GM12878 (cell line): ENCODE results near the gene LMO2. TPM values are rescaled to one million over a fixed set of nuclear protein-coding genes. Genes with fewer than 3 reads are reported as not detected.

ENCODE experiments used
- BCLAF1 ChIP-seq: fragments of 450-650 bp; IDR thresholded peaks from 2 replicates; pipeline ENCODE4 v1.6.1; 2017; ENCODE audit warnings: antibody characterized with exemption, mild to moderate bottlenecking, moderate library complexity
- CBFB ChIP-seq: IDR thresholded peaks from 2 replicates; pipeline ENCODE4 v1.6.1; 2016; ENCODE audit warnings: antibody characterized with exemption, low read depth
- CHD2 ChIP-seq: IDR thresholded peaks from 2 replicates; pipeline ENCODE4 v1.6.1; 2011; ENCODE audit warnings: low read depth, low read length, improper control_type of control experiment, borderline replicate concordance
- DPF2 ChIP-seq: fragments of 450-650 bp; IDR thresholded peaks from 2 replicates; pipeline ENCODE4 v1.6.1; 2017; ENCODE audit warnings: mild to moderate bottlenecking
- E2F8 ChIP-seq: fragments of 450-650 bp; IDR thresholded peaks from 2 replicates; pipeline ENCODE4 v1.6.1; 2018; ENCODE audit warnings: mild to moderate bottlenecking, low read depth, moderate library complexity; ENCODE audit not compliant: partially characterized antibody
- EED ChIP-seq: sonication (generic); IDR thresholded peaks from 2 replicates; pipeline ENCODE4 v1.6.1; 2016; ENCODE audit warnings: antibody characterized with exemption, low read depth
- ELK1 ChIP-seq: IDR thresholded peaks from 2 replicates; pipeline ENCODE4 v1.6.1; 2012; ENCODE audit warnings: low read depth, low read length, improper control_type of control experiment
- IKZF1 ChIP-seq: fragments of 450-650 bp; conservative IDR thresholded peaks from 2 replicates; pipeline ENCODE4 v1.6.1; 2017; ENCODE audit warnings: antibody characterized with exemption, mild to moderate bottlenecking
- KAT2A ChIP-seq: conservative IDR thresholded peaks from 2 replicates; pipeline ENCODE4 v1.6.1; 2011; ENCODE audit warnings: low read depth, low read length; ENCODE audit not compliant: control insufficient read depth
- KDM1A ChIP-seq: fragments of 200-600 bp; sonication (generic); IDR thresholded peaks from 2 replicates; pipeline ENCODE4 v1.6.1; 2016; ENCODE audit warnings: borderline replicate concordance
- MXI1 ChIP-seq: fragments of 150-350 bp; IDR thresholded peaks from 2 replicates; pipeline ENCODE4 v1.6.1; 2011; ENCODE audit warnings: low read depth, mild to moderate bottlenecking, inconsistent platforms, low read length, improper control_type of control experiment
- PAX5 ChIP-seq: IDR thresholded peaks from 2 replicates; pipeline ENCODE4 v1.6.1; 2011; ENCODE audit warnings: low read depth, low read length, borderline replicate concordance
- POLR2A ChIP-seq: IDR thresholded peaks from 2 replicates; pipeline ENCODE4 v1.6.1; 2011; ENCODE audit warnings: low read depth, mild to moderate bottlenecking, low read length
- RBBP5 ChIP-seq: fragments of 200-600 bp; sonication (generic); conservative IDR thresholded peaks from 2 replicates; pipeline ENCODE4 v1.6.1; 2016
- SIN3A ChIP-seq: IDR thresholded peaks from 2 replicates; pipeline ENCODE4 v1.6.1; 2012; ENCODE audit warnings: low read depth, low read length, improper control_type of control experiment
- SMAD5 ChIP-seq: IDR thresholded peaks from 2 replicates; pipeline ENCODE4 v1.6.1; 2016; ENCODE audit warnings: antibody characterized with exemption, low read depth
- SMARCA5 ChIP-seq: fragments of 450-650 bp; IDR thresholded peaks from 2 replicates; pipeline ENCODE4 v1.6.1; 2017; ENCODE audit warnings: mild to moderate bottlenecking
- SPI1 ChIP-seq: IDR thresholded peaks from 2 replicates; pipeline ENCODE4 v1.6.1; 2011; ENCODE audit warnings: low read depth, mild to moderate bottlenecking, low read length, moderate library complexity, borderline replicate concordance; ENCODE audit not compliant: insufficient read depth
- TCF3 ChIP-seq: IDR thresholded peaks from 2 replicates; pipeline ENCODE4 v1.6.1; 2012; ENCODE audit warnings: low read depth, mild to moderate bottlenecking, low read length, borderline replicate concordance; ENCODE audit not compliant: insufficient read depth
- TCF7 ChIP-seq: IDR thresholded peaks from 2 replicates; pipeline ENCODE4 v1.6.1; 2014; ENCODE audit warnings: antibody characterized with exemption, borderline replicate concordance
- polyA plus RNA-seq, 11 experiments: library from polyadenylated mRNA; depleted of rRNA in 4 of 11; unstranded in 6 of 11; stranded (reverse) in 5 of 11; fragments of >200 nt; fragmentation: Nextera tagmentation in 4 of 11; fragmentation: Illumina TruSeq in 1 of 11; extraction: Ambion mirVana in 4 of 11; extraction: Trizol in 1 of 11; gene quantifications; 1 replicate in 1 of 11; 2 replicates in 10 of 11; pipeline versions ENCODE4 v1.2.1 to v1.2.3, GENCODE V29; 2011 to 2016; ENCODE audit warnings: inconsistent platforms in 2 of 11, missing spikeins in 2 of 11, low read depth in 1 of 11
- total RNA-seq, 4 experiments: library from RNA; depleted of rRNA in 3 of 4; stranded (reverse); fragments of >200 nt in 3 of 4; fragmentation: Illumina TruSeq in 1 of 4; extraction: Trizol in 1 of 4; gene quantifications; 2 replicates each; pipeline versions ENCODE4 v1.2.1 to v1.2.3, GENCODE V29; 2013 to 2021
- TF ChIP-seq, protein P1 (sequence below): IDR thresholded peaks from 2 replicates; pipeline ENCODE4 v1.6.1; 2012; ENCODE audit warnings: low read depth, low read length, improper control_type of control experiment
- TF ChIP-seq, protein P2 (sequence below): fragments of 150-350 bp; IDR thresholded peaks from 2 replicates; pipeline ENCODE4 v1.6.1; 2014; ENCODE audit warnings: mild to moderate bottlenecking, low read depth, low read length

LMO2 gene
- total and polyA plus RNA-seq, 10 of the 15 experiments (the other 5 are each of a cell fraction or from before 2014, with no cell fraction given): 0.29 to 1.9 (median 1.1) TPM; not detected in 1

DNA sequence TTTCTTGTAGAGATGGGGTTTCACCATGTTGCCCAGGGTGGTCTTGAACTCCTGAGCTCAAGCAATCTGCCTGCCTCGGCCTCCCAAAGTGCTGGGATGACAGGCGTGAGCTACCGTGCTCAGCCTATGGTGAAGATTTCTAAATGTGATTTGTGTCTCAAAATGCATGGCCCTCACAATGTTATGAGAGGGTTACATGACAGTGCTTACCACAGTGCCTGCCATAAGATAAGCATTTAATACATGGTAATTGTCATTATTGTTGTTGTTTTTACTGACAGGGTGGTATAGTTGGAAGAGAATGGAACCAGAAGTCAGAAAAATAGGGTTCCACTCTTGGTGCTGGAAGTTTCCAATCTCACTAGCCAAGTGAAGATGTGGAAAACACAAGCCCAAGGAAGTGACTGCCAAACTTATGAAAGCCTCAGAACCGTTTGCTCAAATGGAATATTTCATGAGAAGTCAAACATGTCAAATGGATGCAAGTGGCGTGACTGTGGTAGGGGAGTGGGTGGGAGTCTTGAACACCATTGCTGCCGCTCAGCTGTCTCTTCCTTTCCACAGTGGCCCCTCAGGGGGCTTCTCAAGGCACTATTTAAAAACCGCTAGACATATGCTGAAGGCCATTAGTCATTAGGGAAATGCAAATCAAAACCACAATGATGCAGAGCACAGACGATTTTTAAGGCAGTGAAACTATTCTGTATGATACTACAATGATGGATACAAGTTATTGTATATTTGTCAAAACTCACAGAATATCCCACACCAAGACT, 29.1 kb upstream of the LMO2 start (continued):
- TF ChIP-seq ELK1: no peak
- no peak; the same call in 1 of the 2 replicates for TF ChIP-seq MXI1
- peak; percentile 88 for TF ChIP-seq TCF3
- TF ChIP-seq EED: peak; percentile 90
- peak; percentile 44; the same call in 1 of the 2 replicates for TF ChIP-seq CHD2
- TF ChIP-seq PAX5: peak; percentile 92
- TF ChIP-seq POLR2A: no peak
- TF ChIP-seq KDM1A: no peak
- no peak for TF ChIP-seq SIN3A
- no peak for TF ChIP-seq BCLAF1
- TF ChIP-seq CBFB: peak; percentile 96
- TF ChIP-seq IKZF1: peak; percentile 70
- no peak for TF ChIP-seq KAT2A
- TF ChIP-seq RBBP5: no peak
- no peak for TF ChIP-seq E2F8
- TF ChIP-seq, protein P1, sequence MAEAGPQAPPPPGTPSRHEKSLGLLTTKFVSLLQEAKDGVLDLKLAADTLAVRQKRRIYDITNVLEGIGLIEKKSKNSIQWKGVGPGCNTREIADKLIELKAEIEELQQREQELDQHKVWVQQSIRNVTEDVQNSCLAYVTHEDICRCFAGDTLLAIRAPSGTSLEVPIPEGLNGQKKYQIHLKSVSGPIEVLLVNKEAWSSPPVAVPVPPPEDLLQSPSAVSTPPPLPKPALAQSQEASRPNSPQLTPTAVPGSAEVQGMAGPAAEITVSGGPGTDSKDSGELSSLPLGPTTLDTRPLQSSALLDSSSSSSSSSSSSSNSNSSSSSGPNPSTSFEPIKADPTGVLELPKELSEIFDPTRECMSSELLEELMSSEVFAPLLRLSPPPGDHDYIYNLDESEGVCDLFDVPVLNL: no peak
- TF ChIP-seq SPI1: peak; percentile 68
- TF ChIP-seq SMARCA5: no peak
- TF ChIP-seq, protein P2, sequence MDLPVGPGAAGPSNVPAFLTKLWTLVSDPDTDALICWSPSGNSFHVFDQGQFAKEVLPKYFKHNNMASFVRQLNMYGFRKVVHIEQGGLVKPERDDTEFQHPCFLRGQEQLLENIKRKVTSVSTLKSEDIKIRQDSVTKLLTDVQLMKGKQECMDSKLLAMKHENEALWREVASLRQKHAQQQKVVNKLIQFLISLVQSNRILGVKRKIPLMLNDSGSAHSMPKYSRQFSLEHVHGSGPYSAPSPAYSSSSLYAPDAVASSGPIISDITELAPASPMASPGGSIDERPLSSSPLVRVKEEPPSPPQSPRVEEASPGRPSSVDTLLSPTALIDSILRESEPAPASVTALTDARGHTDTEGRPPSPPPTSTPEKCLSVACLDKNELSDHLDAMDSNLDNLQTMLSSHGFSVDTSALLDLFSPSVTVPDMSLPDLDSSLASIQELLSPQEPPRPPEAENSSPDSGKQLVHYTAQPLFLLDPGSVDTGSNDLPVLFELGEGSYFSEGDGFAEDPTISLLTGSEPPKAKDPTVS: no peak
- peak; percentile 45; the same call in 1 of the 2 replicates for TF ChIP-seq TCF7
- TF ChIP-seq SMAD5: no peak
- TF ChIP-seq DPF2: peak; percentile 79
